HUES64 (cell line): ENCODE data around the gene KLHDC4.

Experiments
- H3K27ac ChIP-seq: 2 replicates; pipeline ENCODE4 v1.7.0; 2013; ENCODE audit warnings: low read depth, low read length, inconsistent platforms
- H3K27me3 ChIP-seq: 2 replicates; pipeline ENCODE4 v1.6.1; 2013; ENCODE audit warnings: mild to moderate bottlenecking, low read length; ENCODE audit not compliant: insufficient read depth
- H3K36me3 ChIP-seq: 2 replicates; pipeline ENCODE4 v1.6.1; 2013; ENCODE audit warnings: mild to moderate bottlenecking, low read length; ENCODE audit not compliant: insufficient read depth
- H3K4me1 ChIP-seq: 2 replicates; pipeline ENCODE4 v1.6.1; 2013; ENCODE audit warnings: mild to moderate bottlenecking, low read length, moderate library complexity; ENCODE audit not compliant: insufficient read depth
- H3K4me3 ChIP-seq: 2 replicates; pipeline ENCODE4 v1.5.1; 2013; ENCODE audit warnings: mild to moderate bottlenecking, low read length, moderate library complexity
- H3K9ac ChIP-seq: 2 replicates; pipeline ENCODE4 v1.6.1; 2013; ENCODE audit warnings: mild to moderate bottlenecking, low read depth, low read length
- H3K9me3 ChIP-seq: 2 replicates; pipeline ENCODE4 v1.6.1; 2013; ENCODE audit warnings: low read depth, low read length; ENCODE audit not compliant: insufficient read depth
- WGBS: fragments of 150-250, 120-280 bp; methylation state at CpG from one replicate; pipeline ENCODE4 v1.1.7; 2013; ENCODE audit warnings: missing lambda C conversion rate; 5-methylcytosine and 5-hydroxymethylcytosine counted together

Gene KLHDC4

GRCh38 chr16:87696726-87697125 lies 69.1 kb downstream of the KLHDC4 start:
- 96% methylated on average over 18 of the region's 18 CpGs for WGBS
- H3K4me3 ChIP-seq: no peak overlapping the region
- H3K4me1 ChIP-seq: no peaks in the 10 kb centered on the region
- H3K9ac ChIP-seq: no peak overlapping the region
- no peaks in the 10 kb centered on the region for H3K9me3 ChIP-seq
- H3K36me3 ChIP-seq: peaks cover 65% of the 10 kb centered on the region
- no peak overlapping the region for H3K27ac ChIP-seq
- H3K27me3 ChIP-seq: no peaks in the 10 kb centered on the region

- H3K27me3 ChIP-seq: no peaks in the 10 kb centered on the region
- H3K36me3 ChIP-seq: peaks cover 55% of the 10 kb centered on the region
- H3K27ac ChIP-seq: no peak overlapping the region
- H3K4me1 ChIP-seq: no peaks in the 10 kb centered on the region
- no peak overlapping the region for H3K4me3 ChIP-seq
- H3K9me3 ChIP-seq: no peaks in the 10 kb centered on the region
- WGBS: 92% methylated on average over 12 of the region's 12 CpGs
- no peak overlapping the region for H3K9ac ChIP-seq
These were observed 70.3 kb downstream of the KLHDC4 start for GRCh38 chr16:87695534-87695933.

GRCh38 chr16:87694441-87695125 lies 71.2 kb downstream of the KLHDC4 start:
- no peaks in the 10 kb centered on the region for H3K4me1 ChIP-seq
- H3K27me3 ChIP-seq: no peaks in the 10 kb centered on the region
- no peak overlapping the region for H3K4me3 ChIP-seq
- no peak overlapping the region for H3K9ac ChIP-seq
- no peaks in the 10 kb centered on the region for H3K9me3 ChIP-seq
- peaks cover 49% of the 10 kb centered on the region for H3K36me3 ChIP-seq
- 96% methylated on average over 20 of the region's 20 CpGs for WGBS
- H3K27ac ChIP-seq: no peak overlapping the region

- Histone ChIP-seq H3K4me3 (no peak overlapping the region), H3K27me3 (no peaks in the 10 kb centered on the region), H3K27ac (no peak overlapping the region), H3K9ac (no peak overlapping the region), H3K36me3 (peaks cover 45% of the 10 kb centered on the region), H3K9me3 (no peaks in the 10 kb centered on the region), H3K4me1 (no peaks in the 10 kb centered on the region)
- WGBS: 95% methylated on average over 16 of the region's 16 CpGs
These were observed 72.0 kb downstream of the KLHDC4 start for GRCh38 chr16:87693827-87694226.

GRCh38 chr16:87692756-87693155 lies 73.0 kb downstream of the KLHDC4 start:
- Histone ChIP-seq H3K4me3 (no peak overlapping the region), H3K9me3 (no peaks in the 10 kb centered on the region), H3K36me3 (peaks cover 35% of the 10 kb centered on the region), H3K27ac (no peak overlapping the region), H3K4me1 (no peaks in the 10 kb centered on the region), H3K27me3 (no peaks in the 10 kb centered on the region), H3K9ac (no peak overlapping the region)
- 92% methylated on average over 12 of the region's 12 CpGs for WGBS

GRCh38 chr16:87692176-87692575 lies 73.6 kb downstream of the KLHDC4 start:
- WGBS: 90% methylated on average over 6 of the region's 7 CpGs
- Histone ChIP-seq H3K36me3 (peaks cover 30% of the 10 kb centered on the region), H3K9me3 (no peaks in the 10 kb centered on the region)

GRCh38 chr16:87691686-87692079 lies 74.1 kb downstream of the KLHDC4 start:
- H3K27me3 ChIP-seq: no peaks in the 10 kb centered on the region
- H3K36me3 ChIP-seq: peaks cover 25% of the 10 kb centered on the region
- no peaks in the 10 kb centered on the region for H3K9me3 ChIP-seq
- H3K9ac ChIP-seq: no peak overlapping the region
- no peak overlapping the region for H3K27ac ChIP-seq
- 91% methylated on average over 14 of the region's 14 CpGs for WGBS
- no peak overlapping the region for H3K4me3 ChIP-seq
- H3K4me1 ChIP-seq: no peaks in the 10 kb centered on the region

More at GRCh38 chr16:87692176-87692575, 73.6 kb downstream of the KLHDC4 start:
- H3K4me3 ChIP-seq: no peak overlapping the region
- H3K4me1 ChIP-seq: no peaks in the 10 kb centered on the region
- no peaks in the 10 kb centered on the region for H3K27me3 ChIP-seq
- H3K27ac ChIP-seq: no peak overlapping the region
- no peak overlapping the region for H3K9ac ChIP-seq

GRCh38 chr16:87690911-87691685 lies 74.7 kb downstream of the KLHDC4 start:
- H3K27me3 ChIP-seq: no peaks in the 10 kb centered on the region
- H3K36me3 ChIP-seq: peaks cover 19% of the 10 kb centered on the region
- no peak overlapping the region for H3K4me3 ChIP-seq
- 89% methylated on average over 33 of the region's 33 CpGs for WGBS
- no peak overlapping the region for H3K9ac ChIP-seq
- H3K4me1 ChIP-seq: no peaks in the 10 kb centered on the region
- H3K9me3 ChIP-seq: no peaks in the 10 kb centered on the region
- no peak overlapping the region for H3K27ac ChIP-seq

- Histone ChIP-seq H3K9me3 (no peaks in the 10 kb centered on the region), H3K36me3 (peaks cover 8% of the 10 kb centered on the region), H3K4me3 (no peak overlapping the region), H3K27me3 (no peaks in the 10 kb centered on the region), H3K4me1 (no peaks in the 10 kb centered on the region), H3K27ac (no peak overlapping the region), H3K9ac (no peak overlapping the region)
- WGBS: 95% methylated on average over 46 of the region's 46 CpGs
These were observed 75.8 kb downstream of the KLHDC4 start for GRCh38 chr16:87689956-87690465.

GRCh38 chr16:87688876-87689815 lies 76.6 kb downstream of the KLHDC4 start:
- Histone ChIP-seq H3K9me3 (no peaks in the 10 kb centered on the region), H3K36me3 (no peaks in the 10 kb centered on the region), H3K4me1 (no peaks in the 10 kb centered on the region), H3K27ac (no peak overlapping the region), H3K9ac (no peak overlapping the region), H3K27me3 (no peaks in the 10 kb centered on the region), H3K4me3 (no peak overlapping the region)
- 93% methylated on average over 45 of the region's 45 CpGs for WGBS
